Ovary (tissue), 9 donors: Measurements from ENCODE around the gene EXOC6B. TPM values are rescaled to one million over a fixed set of nuclear protein-coding genes. Genes with fewer than 3 reads are reported as not detected.

Experiments used
- DNase-seq, 5 donors: peaks; one replicate each; pipeline ENCODE4 v3.0.0-alpha.2; 2019 to 2020
- H3K27ac ChIP-seq, 2 donors: fragments of 200-600 bp; one replicate each; pipeline versions ENCODE4 v1.5.1 to v1.8.0; 2019 to 2022
- H3K27me3 ChIP-seq: fragments of 200-600 bp; one replicate; pipeline ENCODE4 v1.8.0; 2022
- H3K36me3 ChIP-seq: fragments of 200-600 bp; sonication (generic); one replicate; pipeline ENCODE4 v1.5.1; 2019
- H3K4me1 ChIP-seq: one replicate; pipeline ENCODE4 v1.8.1; 2013; ENCODE audit warnings: mild to moderate bottlenecking, moderate library complexity; ENCODE audit not compliant: insufficient read depth
- H3K4me3 ChIP-seq: fragments of 200-600 bp; sonication (generic); one replicate; pipeline ENCODE4 v1.5.1; 2017
- H3K9me3 ChIP-seq, 2 donors: fragments of 200-600 bp in 1 of 2; sonication (generic) in 1 of 2; one replicate each; pipeline versions ENCODE4 v1.5.1 to v1.8.1; 2013 to 2019; ENCODE audit warnings: mild to moderate bottlenecking in 1 of 2, moderate library complexity in 1 of 2
- EP300 ChIP-seq: sonication (generic); formaldehyde crosslinking; IDR thresholded peaks from one replicate; pipeline ENCODE4 v1.6.1; 2017; ENCODE audit warnings: antibody characterized with exemption
- POLR2A ChIP-seq: fragments of 450-650 bp; IDR thresholded peaks from one replicate; pipeline ENCODE4 v1.6.1; 2017; ENCODE audit warnings: antibody characterized with exemption, mild to moderate bottlenecking, moderate library complexity
- WGBS, 3 donors: extraction: QIAGEN DNeasy Blood & Tissue Kit in 1 of 3; methylation state at CpG; one replicate each; pipeline versions ENCODE4 v1.1.5 to v1.1.7; 2013 to 2017; 5-methylcytosine and 5-hydroxymethylcytosine counted together
- intact Hi-C, 4 donors: fragments of 100-400 bp; cut with DNase I; formaldehyde crosslinking; loops; one replicate each; pipeline versions ENCODE4 v1.11.0 to v1.15.1; 2022 to 2023
- polyA plus RNA-seq, 2 donors: library from polyadenylated mRNA; stranded (reverse); fragments of 200-250 nt in 1 of 2; fragments of 350-450 nt in 1 of 2; fragmentation: Illumina TruSeq in 1 of 2; extraction: RNeasy Lipid Tissue Mini Kit (QIAGEN cat#74804) in 1 of 2; gene quantifications; one replicate each; pipeline ENCODE4 v1.2.3, GENCODE V29; 2013 to 2014
- total RNA-seq, 7 donors: library from RNA; depleted of rRNA in 2 of 7; stranded (reverse); fragments of >200 nt in 2 of 7; fragmentation: NEBNext Ultra II Directional in 3 of 7; extraction: Animal tissue kit (Norgen Biotek cat#: 25700) in 3 of 7; gene quantifications; one replicate each; pipeline versions ENCODE4 v1.1.0 to v1.2.4, GENCODE V29; 2016 to 2023
- TF ChIP-seq, protein P1 (sequence below), 3 donors: fragments of 450-650 bp in 2 of 3; fragments of 200-600 bp in 1 of 3; IDR thresholded peaks; one replicate each; pipeline versions ENCODE4 v1.5.1 to v1.8.0; 2016 to 2022; ENCODE audit warnings: antibody characterized with exemption in 3 of 3, mild to moderate bottlenecking in 1 of 3
- donor health status: DM: no; HTN: no; CAD: no; lungs with moderate emphysema.
- donor health status: DM: no; HTN: no; CAD: no.
- donor health status: Bipolar disorder and iron deficiency.
- donor health status: DM: yes; HTN: yes; CAD: no.
- donor health status: DM: no; HTN: no; CAD: no.
- donor health status: DM: yes; HTN: yes; CAD: no.

Gene EXOC6B
- total and polyA plus RNA-seq, 9 donors: 11.9 to 84.9 (median 57.8) TPM

DNA sequence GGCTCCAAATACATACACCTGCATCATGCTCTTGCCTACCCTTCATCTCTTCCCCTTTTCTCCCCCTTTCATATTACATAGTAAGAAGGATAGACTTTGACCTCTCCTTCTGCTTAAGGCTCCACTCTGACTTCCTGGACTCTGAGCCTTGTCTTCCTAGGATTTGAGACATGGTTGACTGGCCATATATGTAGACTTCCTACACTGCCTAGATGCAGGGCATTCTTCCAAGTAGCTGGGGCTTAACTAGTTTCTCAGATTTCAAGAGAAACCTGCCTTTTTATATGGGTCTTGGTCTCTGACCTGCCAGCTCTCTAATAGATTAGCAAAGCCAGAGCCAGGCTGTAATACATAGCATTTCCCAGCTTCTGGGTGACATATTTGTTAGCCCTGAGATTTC is 642.8 kb downstream of the EXOC6B start:
- no peak for DNase-seq
- no peaks in the 10 kb centered on the region for H3K36me3 ChIP-seq
- no peak overlapping the region for H3K4me3 ChIP-seq
- intact Hi-C loops: no loop called here
- no peaks in the 10 kb centered on the region for H3K9me3 ChIP-seq
- H3K27ac ChIP-seq: no peak overlapping the region
- no peaks in the 10 kb centered on the region for H3K4me1 ChIP-seq
- no peaks in the 10 kb centered on the region for H3K27me3 ChIP-seq
- TF ChIP-seq POLR2A (no peak), EP300 (no peak)
- TF ChIP-seq, protein P1, sequence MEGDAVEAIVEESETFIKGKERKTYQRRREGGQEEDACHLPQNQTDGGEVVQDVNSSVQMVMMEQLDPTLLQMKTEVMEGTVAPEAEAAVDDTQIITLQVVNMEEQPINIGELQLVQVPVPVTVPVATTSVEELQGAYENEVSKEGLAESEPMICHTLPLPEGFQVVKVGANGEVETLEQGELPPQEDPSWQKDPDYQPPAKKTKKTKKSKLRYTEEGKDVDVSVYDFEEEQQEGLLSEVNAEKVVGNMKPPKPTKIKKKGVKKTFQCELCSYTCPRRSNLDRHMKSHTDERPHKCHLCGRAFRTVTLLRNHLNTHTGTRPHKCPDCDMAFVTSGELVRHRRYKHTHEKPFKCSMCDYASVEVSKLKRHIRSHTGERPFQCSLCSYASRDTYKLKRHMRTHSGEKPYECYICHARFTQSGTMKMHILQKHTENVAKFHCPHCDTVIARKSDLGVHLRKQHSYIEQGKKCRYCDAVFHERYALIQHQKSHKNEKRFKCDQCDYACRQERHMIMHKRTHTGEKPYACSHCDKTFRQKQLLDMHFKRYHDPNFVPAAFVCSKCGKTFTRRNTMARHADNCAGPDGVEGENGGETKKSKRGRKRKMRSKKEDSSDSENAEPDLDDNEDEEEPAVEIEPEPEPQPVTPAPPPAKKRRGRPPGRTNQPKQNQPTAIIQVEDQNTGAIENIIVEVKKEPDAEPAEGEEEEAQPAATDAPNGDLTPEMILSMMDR (IDR thresholded peaks at IDR 0.05): no peak

DNA sequence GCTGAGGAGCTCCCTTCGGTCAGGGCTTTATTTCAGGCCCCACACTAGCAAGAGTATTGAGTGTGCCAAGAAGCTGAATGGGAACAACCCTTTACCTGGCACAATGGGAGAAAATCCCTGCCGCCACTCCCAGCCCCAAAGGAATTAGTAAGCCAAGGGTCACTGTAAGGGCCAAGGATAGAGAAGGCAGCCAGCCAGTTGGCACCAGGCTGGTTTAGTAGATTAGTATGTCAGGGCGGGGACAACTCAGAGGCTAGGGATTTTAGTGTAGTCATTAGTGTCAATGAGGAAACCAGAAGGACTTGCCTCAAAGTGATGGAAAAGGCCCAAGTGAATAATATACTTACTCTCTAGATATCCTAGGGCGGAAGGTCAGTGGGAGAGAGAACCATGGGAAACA is 643.3 kb downstream of the EXOC6B start:
- WGBS, 3 donors: 84 to 96% (median 89%) methylated on average over 4 of the region's 4 CpGs
- Histone ChIP-seq H3K9me3 (no peaks in the 10 kb centered on the region), H3K36me3 (no peaks in the 10 kb centered on the region), H3K4me3 (no peak overlapping the region), H3K27ac (no peak overlapping the region), H3K4me1 (no peaks in the 10 kb centered on the region), H3K27me3 (no peaks in the 10 kb centered on the region)
- TF ChIP-seq POLR2A: no peak
- TF ChIP-seq, protein P1 (IDR thresholded peaks at IDR 0.05): no peak
- TF ChIP-seq EP300: no peak
- no peak for DNase-seq
- intact Hi-C loops: no loop called here

DNA sequence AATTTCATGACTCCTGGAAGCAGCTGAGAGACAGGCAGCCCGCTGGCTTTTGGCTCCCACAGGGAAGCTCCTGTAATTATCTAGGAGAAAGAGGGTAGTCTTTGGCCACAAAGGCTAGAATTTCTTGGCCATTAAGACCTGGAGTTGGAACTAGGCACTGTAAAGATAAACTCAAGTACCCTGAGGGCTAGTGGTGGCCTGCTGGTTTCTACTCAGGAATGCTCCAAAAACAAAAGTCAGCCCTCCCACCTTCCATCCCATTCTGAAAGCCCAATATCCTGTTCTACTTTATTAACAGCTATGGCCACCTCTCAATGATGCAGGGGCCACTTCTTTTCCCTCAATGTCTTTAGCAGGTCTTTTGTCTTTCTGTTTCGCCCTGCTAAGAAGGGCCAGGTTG is 644.2 kb downstream of the EXOC6B start:
- TF ChIP-seq, protein P1 (IDR thresholded peaks at IDR 0.05): no peak
- TF ChIP-seq EP300 (no peak), POLR2A (no peak)
- Histone ChIP-seq H3K27ac (no peak overlapping the region), H3K4me3 (no peak overlapping the region), H3K4me1 (no peaks in the 10 kb centered on the region), H3K36me3 (no peaks in the 10 kb centered on the region), H3K27me3 (no peaks in the 10 kb centered on the region), H3K9me3 (no peaks in the 10 kb centered on the region)
- intact Hi-C loops: no loop called here
- DNase-seq: no peak
- WGBS, 3 donors: 96 to 97% (median 96%) methylated on average over 2 of the region's 2 CpGs

DNA sequence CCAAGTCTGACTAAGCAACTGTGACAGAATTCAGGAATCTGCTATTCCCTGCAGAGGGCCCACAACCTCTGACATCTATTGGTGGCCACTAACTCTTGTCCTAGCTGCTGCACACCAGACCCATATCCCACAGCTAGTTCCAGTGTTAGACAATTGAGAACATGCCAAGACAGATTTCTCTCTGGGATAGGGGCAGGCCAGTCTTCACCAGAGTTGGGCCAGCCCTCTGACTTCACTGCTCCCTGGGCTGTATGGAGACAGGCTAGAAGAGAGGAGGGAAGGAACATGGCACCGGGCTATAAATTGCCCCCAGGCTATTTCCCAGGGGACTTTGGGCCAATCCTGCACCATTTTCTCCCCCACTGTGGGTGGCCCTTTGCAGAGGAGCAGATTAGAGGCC is 645.5 kb downstream of the EXOC6B start:
- H3K4me1 ChIP-seq: no peaks in the 10 kb centered on the region
- H3K9me3 ChIP-seq: no peaks in the 10 kb centered on the region
- H3K4me3 ChIP-seq: no peak overlapping the region
- H3K27ac ChIP-seq: no peak overlapping the region
- 91 to 100% (median 91%) methylated on average over 1 of the region's 1 CpG for WGBS, 3 donors
- TF ChIP-seq EP300 (no peak), POLR2A (no peak)
- TF ChIP-seq, protein P1 (IDR thresholded peaks at IDR 0.05): no peak
- no peaks in the 10 kb centered on the region for H3K27me3 ChIP-seq
- intact Hi-C loops: no loop called here
- H3K36me3 ChIP-seq: no peaks in the 10 kb centered on the region
- DNase-seq: no peak

DNA sequence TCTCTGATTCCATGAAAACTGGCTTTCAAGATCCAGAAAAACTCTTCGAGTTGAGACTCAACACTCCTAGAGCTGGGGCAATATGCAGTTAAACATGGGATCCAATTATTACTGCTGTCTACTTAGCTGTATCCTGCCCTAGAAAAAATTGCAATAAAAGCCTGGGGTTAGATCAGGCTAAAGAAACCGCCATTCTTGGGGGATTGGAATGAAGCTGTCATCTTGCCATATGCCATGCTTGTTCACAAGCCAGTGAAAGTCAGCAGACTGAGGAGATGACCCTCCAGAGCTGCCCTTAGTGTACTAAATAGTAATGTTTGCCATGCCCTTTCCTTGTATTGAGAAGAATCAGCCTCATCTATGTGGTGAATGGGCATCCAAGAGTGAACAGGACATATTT is 647.3 kb downstream of the EXOC6B start:
- no peak overlapping the region for H3K4me3 ChIP-seq
- H3K36me3 ChIP-seq: no peaks in the 10 kb centered on the region
- WGBS, 3 donors: 96 to 99% (median 97%) methylated on average over 2 of the region's 2 CpGs
- H3K27me3 ChIP-seq: no peaks in the 10 kb centered on the region
- intact Hi-C loops: no loop called here
- H3K4me1 ChIP-seq: no peaks in the 10 kb centered on the region
- no peak for DNase-seq
- no peak overlapping the region for H3K27ac ChIP-seq
- no peaks in the 10 kb centered on the region for H3K9me3 ChIP-seq
- TF ChIP-seq, protein P1 (IDR thresholded peaks at IDR 0.05): no peak
- TF ChIP-seq EP300 (no peak), POLR2A (no peak)
